ENCODE data around the gene UPP1. TPM values are rescaled to one million over a fixed set of nuclear protein-coding genes. Genes with fewer than 3 reads are reported as not detected.
A peak's percentile ranks its signal among the peaks of the same experiment; 100 is the strongest.

The UPP1 gene
- total and polyA plus RNA-seq, 5 experiments from 2014 or later, result 37.2 to 68.7 (median 67.3) TPM

GRCh38 chr7:48148311-48148710, 59.2 kb downstream of the UPP1 start:
- H3K27ac Mint-ChIP-seq, result no peak overlapping the region
- H3K4me3 Mint-ChIP-seq, result no peak overlapping the region
- peaks cover 5 to 30% (median 12%) of the 10 kb centered on the region in 5 donors for H3K27me3 Mint-ChIP-seq
- no peaks in the 10 kb centered on the region for H3K36me3 Mint-ChIP-seq
- H3K9me3 Mint-ChIP-seq, result peaks cover 0 to 2% (median 0%) of the 10 kb centered on the region in 9 donors
- no peak for ATAC-seq
- no peak for DNase-seq
- H3K4me1 Mint-ChIP-seq, result no peaks in the 10 kb centered on the region
- POLR2A ChIA-PET, result no interaction called here

DNA sequence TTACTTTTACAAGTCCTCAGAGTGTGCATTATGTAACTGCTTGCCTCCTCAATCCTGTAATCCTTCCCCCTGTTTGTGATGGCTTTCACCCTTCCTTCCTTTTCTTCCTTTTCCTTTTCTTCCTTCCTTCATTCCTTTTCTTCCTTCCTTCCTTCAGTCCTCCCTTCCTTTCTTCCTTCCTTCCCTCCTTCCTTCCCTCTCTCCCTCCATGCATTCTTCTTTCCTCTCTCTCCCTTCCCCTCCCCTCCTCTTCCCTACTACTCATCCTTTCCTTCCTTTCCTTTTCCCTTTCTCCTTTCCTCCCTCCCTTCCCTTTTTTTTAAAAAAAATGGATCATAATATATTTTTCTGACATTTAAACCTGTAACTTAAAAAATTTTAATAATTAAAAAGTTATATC, 60.0 kb downstream of the UPP1 start:
- POLR2A ChIA-PET, result no interaction called here
- DNase-seq, result no peak
- peaks cover 0 to 5% (median 2%) of the 10 kb centered on the region in 3 donors for H3K36me3 Mint-ChIP-seq

GRCh38 chr7:48150086-48150485, 61.0 kb downstream of the UPP1 start:
- Mint-ChIP-seq H3K9me3 (peaks cover 0 to 16% (median 2%) of the 10 kb centered on the region in 9 donors), H3K4me3 (no peak overlapping the region), H3K4me1 (no peaks in the 10 kb centered on the region), H3K27ac (peak overlapping the region in 1 of 10 donors; percentile 49), H3K27me3 (peaks cover 9 to 35% (median 12%) of the 10 kb centered on the region in 5 donors), H3K36me3 (peaks cover 0 to 5% (median 4%) of the 10 kb centered on the region in 3 donors)
- POLR2A ChIA-PET, result no interaction called here
- DNase-seq (no peak), ATAC-seq (no peak)

More for the DNA sequence above, 60.0 kb downstream of the UPP1 start:
- H3K4me3 Mint-ChIP-seq, result no peak overlapping the region
- H3K4me1 Mint-ChIP-seq, result no peaks in the 10 kb centered on the region
- no peak for ATAC-seq
- no peak overlapping the region for H3K27ac Mint-ChIP-seq
- peaks cover 0 to 6% (median 2%) of the 10 kb centered on the region in 9 donors for H3K9me3 Mint-ChIP-seq
- peaks cover 8 to 30% (median 12%) of the 10 kb centered on the region in 5 donors for H3K27me3 Mint-ChIP-seq

GRCh38 chr7:48154792-48155413, 65.8 kb downstream of the UPP1 start:
- no peak for ATAC-seq
- POLR2A ChIA-PET, result no interaction called here
- no peaks in the 10 kb centered on the region for H3K4me1 Mint-ChIP-seq

More at GRCh38 chr7:48154792-48155413, 65.8 kb downstream of the UPP1 start:
- peak in 4 of 10 donors; percentile 6 to 15 (median 12) for DNase-seq
- H3K9me3 Mint-ChIP-seq, result peaks cover 0 to 20% (median 2%) of the 10 kb centered on the region in 9 donors
- peaks cover 0 to 7% (median 4%) of the 10 kb centered on the region in 3 donors for H3K36me3 Mint-ChIP-seq
- peak overlapping the region in 1 of 10 donors; percentile 3 for H3K27ac Mint-ChIP-seq
- peaks cover 14 to 31% (median 24%) of the 10 kb centered on the region in 5 donors for H3K27me3 Mint-ChIP-seq
- H3K4me3 Mint-ChIP-seq, result no peak overlapping the region

Other genes starting within 250 kb of the UPP1 start
- under 1 TPM; 0.66 to 0.78 TPM for gene PKD1L1, start 140.8 kb upstream of the UPP1 start, total RNA-seq
- gene PKD1L1, start 140.8 kb upstream of the UPP1 start, polyA plus RNA-seq, result under 1 TPM in 2 of 3 donors, not detected in 1; 0.07 to 0.08 TPM
- 10 to 100 TPM; 74.2 to 78.8 TPM for gene HUS1, start 109.7 kb upstream of the UPP1 start, total RNA-seq
- gene HUS1, start 109.7 kb upstream of the UPP1 start, polyA plus RNA-seq, result 10 to 100 TPM; 26.9 to 36.8 (median 32.5) TPM
- gene SUN3, start 60.2 kb upstream of the UPP1 start, total RNA-seq, result not detected
- 1 to 10 TPM in 2 of 3 donors, under 1 TPM in 1; 0.60 to 2.3 (median 1.0) TPM for gene SUN3, start 60.2 kb upstream of the UPP1 start, polyA plus RNA-seq
- gene C7orf57, start 53.7 kb upstream of the UPP1 start, total RNA-seq, result not detected
- gene C7orf57, start 53.7 kb upstream of the UPP1 start, polyA plus RNA-seq, result under 1 TPM in 2 of 3 donors, not detected in 1; 0.07 to 0.13 TPM
- not detected for gene ABCA13, start 82.2 kb downstream of the UPP1 start, total RNA-seq
- not detected for gene ABCA13, start 82.2 kb downstream of the UPP1 start, polyA plus RNA-seq